Skeletal muscle satellite cell (primary cell): Measurements from ENCODE around the gene S100A16. TPM values are rescaled to one million over a fixed set of nuclear protein-coding genes. Genes with fewer than 3 reads are reported as not detected.

Experiments
- H3K27me3 ChIP-seq: 2 replicates; pipeline ENCODE4 v1.7.0; 2013; ENCODE audit warnings: low read length; ENCODE audit not compliant: control insufficient read depth, insufficient read depth
- H3K36me3 ChIP-seq: 2 replicates; pipeline ENCODE4 v1.7.0; 2013; ENCODE audit warnings: mild to moderate bottlenecking, control low read depth, low read length; ENCODE audit not compliant: insufficient read depth
- H3K4me1 ChIP-seq: 2 replicates; pipeline ENCODE4 v1.7.0; 2013; ENCODE audit warnings: low read length; ENCODE audit not compliant: control insufficient read depth, insufficient read depth
- H3K4me2 ChIP-seq: 2 replicates; pipeline ENCODE4 v1.7.0; 2013; ENCODE audit warnings: mild to moderate bottlenecking, low read length
- H3K4me3 ChIP-seq: 2 replicates; pipeline ENCODE4 v1.7.0; 2013; ENCODE audit warnings: low read length
- H3K9ac ChIP-seq: 2 replicates; pipeline ENCODE4 v1.7.0; 2013; ENCODE audit warnings: mild to moderate bottlenecking, low read depth, low read length, moderate library complexity
- H3K9me3 ChIP-seq: replicated peaks from 2 replicates; pipeline ENCODE4 v1.7.0; 2013; ENCODE audit warnings: mild to moderate bottlenecking, control low read depth, low read length
- total RNA-seq: library from RNA; depleted of rRNA; stranded (reverse); fragments of >200 nt; gene quantifications from 2 replicates; pipeline ENCODE4 v1.2.3, GENCODE V29; 2012; rRNA removed

S100A16 gene
- 654 and 681 TPM in 2 replicates for total RNA-seq

DNA sequence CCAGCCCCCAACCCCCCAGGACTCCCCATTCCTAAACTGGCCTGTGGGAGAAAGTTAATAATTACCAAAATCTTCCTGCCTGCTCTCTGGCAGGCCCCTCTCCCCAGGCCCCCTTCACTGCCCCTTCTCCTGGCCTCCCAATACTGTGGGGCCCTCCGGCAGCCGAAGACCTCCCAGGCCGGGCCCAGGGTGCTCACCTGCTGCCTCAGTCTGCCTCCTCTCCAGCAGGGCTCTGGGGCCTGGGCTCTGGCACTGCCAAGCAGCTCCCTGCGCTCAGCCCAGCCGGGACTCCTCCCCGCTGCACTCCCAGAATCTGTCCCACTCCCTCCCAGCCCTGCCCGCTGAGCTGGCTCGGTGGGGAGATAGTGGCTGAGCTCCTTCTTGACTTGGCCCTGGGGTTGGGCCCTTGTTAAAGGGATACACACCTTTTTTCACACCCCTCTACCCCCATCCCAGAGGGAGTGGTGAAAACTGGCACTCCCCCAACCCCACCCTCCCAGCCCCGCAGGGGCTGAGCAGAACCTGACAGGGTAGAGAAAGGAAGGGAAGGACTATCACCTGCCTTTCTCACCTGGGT lies at the start of gene S100A16:
Gene S100A16 (minus strand): TSS at position 383 of the 577 bp plus-strand sequence. CDS start 4,986 bp downstream, outside the sequence.
- no peaks in the 10 kb centered on the region for H3K27me3 ChIP-seq
- peaks cover 46% of the 10 kb centered on the region for H3K4me1 ChIP-seq
- H3K9ac ChIP-seq, result peak within 1 kb of the TSS; percentile 89
- peak within 1 kb of the TSS; percentile 94 for H3K4me2 ChIP-seq
- H3K4me3 ChIP-seq, result peak within 1 kb of the TSS; percentile 92
- H3K9me3 ChIP-seq, result no peaks in the 10 kb centered on the region
- H3K36me3 ChIP-seq, result peaks cover 15% of the 10 kb centered on the region

- Histone ChIP-seq H3K4me3 (no peak overlapping the region), H3K36me3 (peaks cover 62% of the 10 kb centered on the region), H3K9ac (no peak overlapping the region), H3K27me3 (no peaks in the 10 kb centered on the region), H3K9me3 (no peaks in the 10 kb centered on the region), H3K4me1 (peaks cover 16% of the 10 kb centered on the region), H3K4me2 (no peak overlapping the region)
Observed at GRCh38 chr1:153662269-153662668, 49.3 kb upstream of the S100A16 start.

DNA sequence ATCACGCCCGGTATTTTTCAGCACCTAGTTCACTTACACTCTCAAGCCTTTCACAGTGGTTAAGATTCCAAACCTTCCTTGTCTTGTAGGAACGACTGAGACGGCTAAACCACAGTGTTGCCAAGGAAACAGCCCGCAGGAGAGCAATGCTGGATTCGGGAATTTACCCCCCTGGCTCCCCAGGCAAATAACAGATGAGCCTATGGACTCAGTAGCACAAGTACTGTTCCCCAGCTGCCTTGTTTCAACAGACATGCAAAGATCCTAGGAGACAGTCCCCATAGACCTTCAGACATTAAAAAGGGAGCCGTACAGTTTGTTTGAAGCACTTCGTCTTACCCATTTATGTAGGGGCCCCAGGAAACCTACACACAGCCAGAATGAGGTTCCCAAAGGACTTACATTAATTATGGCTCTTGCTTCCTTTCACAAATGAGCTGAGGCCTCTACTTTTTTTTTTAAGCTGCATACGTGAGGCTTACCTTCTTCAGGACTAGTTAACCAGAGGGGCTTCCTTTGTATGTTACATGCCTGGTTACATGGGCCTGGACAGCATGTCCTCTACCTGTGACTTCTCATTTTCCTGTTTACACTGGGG lies 48.3 kb upstream of the S100A16 start:
- Histone ChIP-seq H3K9me3 (no peaks in the 10 kb centered on the region), H3K4me1 (peaks cover 16% of the 10 kb centered on the region)

DNA sequence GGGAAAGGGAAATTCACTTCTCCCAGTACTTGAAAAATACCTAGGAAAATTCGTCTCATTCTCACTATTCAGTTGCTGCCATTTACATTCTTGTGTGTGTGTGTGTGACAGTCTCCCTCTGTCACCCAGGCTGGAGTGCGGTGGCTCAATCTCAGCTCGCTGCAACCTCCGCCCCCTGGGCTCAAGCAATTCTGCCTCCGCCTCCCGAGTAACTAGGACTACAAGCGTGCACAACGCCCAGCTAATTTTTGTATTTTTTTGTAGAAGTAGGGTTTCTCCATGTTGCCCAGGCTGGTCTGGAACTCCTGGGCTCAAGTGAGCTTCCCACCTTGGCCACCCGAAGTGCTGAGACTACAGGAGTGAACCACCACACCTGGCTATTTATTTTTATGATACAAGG lies 46.7 kb upstream of the S100A16 start:
- Histone ChIP-seq H3K4me3 (peak overlapping the region; percentile 95), H3K9ac (peak overlapping the region; percentile 88), H3K4me2 (peak overlapping the region; percentile 91)

More for the DNA sequence above, 48.3 kb upstream of the S100A16 start:
- no peak overlapping the region for H3K4me2 ChIP-seq
- no peaks in the 10 kb centered on the region for H3K27me3 ChIP-seq
- no peak overlapping the region for H3K4me3 ChIP-seq
- H3K36me3 ChIP-seq, result peaks cover 52% of the 10 kb centered on the region
- no peak overlapping the region for H3K9ac ChIP-seq

GRCh38 chr1:153659175-153659534 lies 46.2 kb upstream of the S100A16 start:
- peak overlapping the region; percentile 91 for H3K4me2 ChIP-seq
- H3K36me3 ChIP-seq, result peaks cover 31% of the 10 kb centered on the region
- H3K9me3 ChIP-seq, result no peaks in the 10 kb centered on the region
- peak overlapping the region; percentile 88 for H3K9ac ChIP-seq
- peak overlapping the region; percentile 95 for H3K4me3 ChIP-seq
- H3K27me3 ChIP-seq, result no peaks in the 10 kb centered on the region
- H3K4me1 ChIP-seq, result peaks cover 16% of the 10 kb centered on the region

More for the DNA sequence above, 46.7 kb upstream of the S100A16 start:
- Histone ChIP-seq H3K4me1 (peaks cover 16% of the 10 kb centered on the region), H3K27me3 (no peaks in the 10 kb centered on the region), H3K36me3 (peaks cover 36% of the 10 kb centered on the region), H3K9me3 (no peaks in the 10 kb centered on the region)

GRCh38 chr1:153658400-153659174 lies 45.6 kb upstream of the S100A16 start, which contains the start of gene SNAPIN:
Gene SNAPIN (plus strand): TSS chr1:153658703. CDS start chr1:153658744, 41 bp downstream.
- Histone ChIP-seq H3K4me1 (peaks cover 12% of the 10 kb centered on the region), H3K9ac (peak within 1 kb of the TSS; percentile 88), H3K4me3 (peak within 1 kb of the TSS; percentile 95), H3K9me3 (no peaks in the 10 kb centered on the region), H3K27me3 (no peaks in the 10 kb centered on the region), H3K36me3 (peaks cover 26% of the 10 kb centered on the region), H3K4me2 (peak within 1 kb of the TSS; percentile 91)

DNA sequence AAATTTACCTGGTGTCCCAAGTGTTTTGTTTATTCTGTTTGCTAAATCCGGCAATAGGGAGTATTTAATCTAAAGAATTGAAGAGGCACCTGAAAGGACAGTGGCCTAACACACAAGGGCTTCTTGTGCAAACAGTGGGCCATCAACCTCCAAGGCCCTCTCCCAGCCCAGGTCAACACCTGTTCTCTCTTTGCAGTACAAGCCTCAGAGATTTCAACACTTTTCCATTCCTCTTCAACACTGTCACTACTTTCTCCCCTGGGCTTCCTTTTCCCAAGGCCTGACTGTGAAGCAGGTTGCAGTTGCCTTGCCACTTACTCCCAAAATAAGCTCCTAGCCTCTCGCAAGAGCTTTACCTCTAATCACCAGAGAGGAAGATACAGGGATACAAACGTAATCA lies 42.4 kb upstream of the S100A16 start:
- no peak overlapping the region for H3K4me2 ChIP-seq
- no peaks in the 10 kb centered on the region for H3K9me3 ChIP-seq
- no peak overlapping the region for H3K4me3 ChIP-seq
- H3K9ac ChIP-seq, result no peak overlapping the region
- no peaks in the 10 kb centered on the region for H3K36me3 ChIP-seq
- no peaks in the 10 kb centered on the region for H3K27me3 ChIP-seq
- H3K4me1 ChIP-seq, result peaks cover 21% of the 10 kb centered on the region

GRCh38 chr1:153652805-153653500 lies 40.0 kb upstream of the S100A16 start:
- no peaks in the 10 kb centered on the region for H3K36me3 ChIP-seq
- H3K9me3 ChIP-seq, result no peaks in the 10 kb centered on the region
- H3K4me1 ChIP-seq, result peaks cover 12% of the 10 kb centered on the region
- H3K27me3 ChIP-seq, result no peaks in the 10 kb centered on the region
- peak overlapping the region; percentile 30 for H3K4me2 ChIP-seq
- no peak overlapping the region for H3K4me3 ChIP-seq
- H3K9ac ChIP-seq, result no peak overlapping the region

DNA sequence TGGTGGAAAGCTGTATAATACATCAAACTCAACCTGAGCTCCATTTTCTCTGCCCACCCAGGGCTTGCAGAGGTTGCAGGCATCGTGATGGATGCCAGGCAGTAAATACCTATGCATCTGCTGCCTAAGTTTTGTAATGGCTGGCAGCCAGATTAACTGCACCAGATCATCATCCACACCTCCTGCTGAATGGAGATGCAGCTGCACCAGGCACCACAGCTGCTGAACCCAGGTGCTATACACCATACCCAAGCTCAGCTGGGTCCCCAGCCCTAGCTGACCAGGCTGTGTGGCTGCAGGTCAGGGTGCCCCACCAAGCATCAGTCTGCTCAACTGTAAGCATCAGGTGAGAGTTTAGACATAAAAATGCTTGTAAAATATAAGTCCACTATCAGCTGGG lies 38.8 kb upstream of the S100A16 start:
- Histone ChIP-seq H3K4me1 (peaks cover 12% of the 10 kb centered on the region), H3K9ac (no peak overlapping the region), H3K4me3 (no peak overlapping the region), H3K27me3 (no peaks in the 10 kb centered on the region), H3K36me3 (peaks cover 2% of the 10 kb centered on the region), H3K9me3 (no peaks in the 10 kb centered on the region), H3K4me2 (no peak overlapping the region)

DNA sequence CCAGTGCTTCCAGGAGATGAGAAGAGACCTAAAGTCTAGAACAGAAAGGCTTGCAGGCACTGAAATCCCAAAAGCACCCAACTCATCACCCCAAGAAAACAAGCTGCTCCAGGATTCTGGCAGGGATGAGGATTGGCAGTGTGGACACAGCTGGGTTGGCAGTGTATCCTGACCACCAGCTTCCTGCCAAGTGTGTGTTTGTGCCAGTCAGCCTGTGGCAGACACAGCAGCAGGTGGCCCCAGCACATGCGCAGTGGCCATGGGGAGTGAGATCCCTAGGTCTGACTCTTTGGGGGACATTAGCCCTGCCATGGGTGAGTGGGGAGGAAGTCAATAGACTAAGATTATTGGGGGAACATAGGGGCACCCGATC lies 36.9 kb upstream of the S100A16 start:
- Histone ChIP-seq H3K4me2 (no peak overlapping the region), H3K27me3 (no peaks in the 10 kb centered on the region), H3K9me3 (no peaks in the 10 kb centered on the region), H3K4me1 (peaks cover 12% of the 10 kb centered on the region), H3K4me3 (no peak overlapping the region), H3K9ac (no peak overlapping the region), H3K36me3 (peaks cover 21% of the 10 kb centered on the region)

- H3K4me3 ChIP-seq, result no peak overlapping the region
Observed at GRCh38 chr1:153649137-153649862, 36.4 kb upstream of the S100A16 start.

More at GRCh38 chr1:153649137-153649862, 36.4 kb upstream of the S100A16 start:
- H3K9ac ChIP-seq, result no peak overlapping the region
- no peaks in the 10 kb centered on the region for H3K9me3 ChIP-seq
- peaks cover 27% of the 10 kb centered on the region for H3K36me3 ChIP-seq
- H3K4me1 ChIP-seq, result peaks cover 12% of the 10 kb centered on the region
- no peak overlapping the region for H3K4me2 ChIP-seq
- no peaks in the 10 kb centered on the region for H3K27me3 ChIP-seq
